HCT116 (cell line): Measurements from ENCODE around the gene BMP5. TPM values are rescaled to one million over a fixed set of nuclear protein-coding genes. Genes with fewer than 3 reads are reported as not detected.

Experiments used
- ATF3 ChIP-seq: IDR thresholded peaks from 2 replicates; pipeline ENCODE4 v1.6.1; 2012
- CBX3 ChIP-seq: IDR thresholded peaks from 2 replicates; pipeline ENCODE4 v1.6.1; 2012; ENCODE audit warnings: low read depth
- CEBPB ChIP-seq: IDR thresholded peaks from 2 replicates; pipeline ENCODE4 v1.6.1; 2012; ENCODE audit warnings: low read depth
- ELF1 ChIP-seq: IDR thresholded peaks from 2 replicates; pipeline ENCODE4 v1.6.1; 2012; ENCODE audit warnings: low read depth, borderline replicate concordance
- EZH2 ChIP-seq: fragments of 200-600 bp; sonication (generic); IDR thresholded peaks from 2 replicates; pipeline ENCODE4 v1.6.1; 2017; ENCODE audit warnings: antibody characterized with exemption, mixed run types
- EZH2phosphoT487 ChIP-seq: fragments of 200-600 bp; IDR thresholded peaks from 2 replicates; pipeline ENCODE4 v1.6.1; 2018; ENCODE audit warnings: antibody characterized with exemption, borderline replicate concordance
- POLR2A ChIP-seq: IDR thresholded peaks from 2 replicates; pipeline ENCODE4 v1.7.0; 2011; ENCODE audit warnings: borderline replicate concordance; ENCODE audit not compliant: insufficient read depth, insufficient read length; ENCODE audit errors: extremely low read depth
- POLR2AphosphoS5 ChIP-seq: IDR thresholded peaks from 2 replicates; pipeline ENCODE4 v1.6.1; 2011; ENCODE audit warnings: mild to moderate bottlenecking, low read depth, low read length, moderate library complexity
- RAD21 ChIP-seq: IDR thresholded peaks from 2 replicates; pipeline ENCODE4 v1.6.1; 2012; ENCODE audit warnings: low read depth, mild to moderate bottlenecking
- REST ChIP-seq: IDR thresholded peaks from 2 replicates; pipeline ENCODE4 v1.6.1; 2012; ENCODE audit warnings: low read depth
- SRF ChIP-seq: IDR thresholded peaks from 2 replicates; pipeline ENCODE4 v1.6.1; 2012; ENCODE audit warnings: low read depth
- TCF7L2 ChIP-seq: IDR thresholded peaks from 2 replicates; pipeline ENCODE4 v1.7.0; 2011; ENCODE audit warnings: borderline replicate concordance, inconsistent platforms; ENCODE audit not compliant: insufficient read depth, insufficient read length; ENCODE audit errors: extremely low read depth
- YY1 ChIP-seq: IDR thresholded peaks from 2 replicates; pipeline ENCODE4 v1.6.1; 2011; ENCODE audit warnings: low read length, low read depth, moderate library complexity, mild to moderate bottlenecking; ENCODE audit not compliant: insufficient replicate concordance; ENCODE audit errors: extremely low read depth
- ZNF274 ChIP-seq: fragments of 200-500 bp; sonication (Bioruptor generic); IDR thresholded peaks from 2 replicates; pipeline ENCODE4 v1.6.1; 2014; ENCODE audit warnings: mild to moderate bottlenecking, low read depth, low read length, inconsistent platforms
- total RNA-seq: library from RNA; stranded (reverse); gene quantifications from one replicate; pipeline ENCODE4 v1.2.1, GENCODE V29; 2021; ENCODE audit not compliant: unreplicated experiment

BMP5 gene
- total RNA-seq, 1 experiment from 2014 or later: not detected

- TF ChIP-seq REST (no peak), EZH2phosphoT487 (no peak), POLR2AphosphoS5 (no peak), TCF7L2 (no peak), ATF3 (no peak), ZNF274 (no peak), CBX3 (no peak), RAD21 (no peak), YY1 (no peak), EZH2 (no peak), ELF1 (no peak), CEBPB (no peak), POLR2A (no peak), SRF (no peak)
- TF ChIP-seq, all 23 proteins: peak for 0
Measured at GRCh38 chr6:55895972-55896730, 20.8 kb upstream of the BMP5 start (continued).
